HFF-Myc (cell line): ENCODE measurements around the gene TBC1D3I.

Experiments used
- DNase-seq: peaks from one replicate; pipeline ENCODE4 v3.0.0-alpha.2; 2011; ENCODE audit warnings: low read depth; ENCODE audit errors: extremely low read depth
- H3K4me3 ChIP-seq: replicated peaks from 2 replicates; pipeline ENCODE4 v1.5.1; 2011; ENCODE audit warnings: low read depth, mild to moderate bottlenecking, control low read depth, low read length
- CTCF ChIP-seq: IDR thresholded peaks from 2 replicates; pipeline ENCODE4 v1.5.1; 2012; ENCODE audit warnings: mild to moderate bottlenecking, low read depth, low read length, control low read depth; ENCODE audit errors: missing control alignments

The TBC1D3I gene

GRCh38 chr17:36205637-36206485 is 58.5 kb downstream of the TBC1D3I start:
- H3K4me3 ChIP-seq: no peak overlapping the region
- no peak for TF ChIP-seq CTCF
- no peak for DNase-seq

DNA sequence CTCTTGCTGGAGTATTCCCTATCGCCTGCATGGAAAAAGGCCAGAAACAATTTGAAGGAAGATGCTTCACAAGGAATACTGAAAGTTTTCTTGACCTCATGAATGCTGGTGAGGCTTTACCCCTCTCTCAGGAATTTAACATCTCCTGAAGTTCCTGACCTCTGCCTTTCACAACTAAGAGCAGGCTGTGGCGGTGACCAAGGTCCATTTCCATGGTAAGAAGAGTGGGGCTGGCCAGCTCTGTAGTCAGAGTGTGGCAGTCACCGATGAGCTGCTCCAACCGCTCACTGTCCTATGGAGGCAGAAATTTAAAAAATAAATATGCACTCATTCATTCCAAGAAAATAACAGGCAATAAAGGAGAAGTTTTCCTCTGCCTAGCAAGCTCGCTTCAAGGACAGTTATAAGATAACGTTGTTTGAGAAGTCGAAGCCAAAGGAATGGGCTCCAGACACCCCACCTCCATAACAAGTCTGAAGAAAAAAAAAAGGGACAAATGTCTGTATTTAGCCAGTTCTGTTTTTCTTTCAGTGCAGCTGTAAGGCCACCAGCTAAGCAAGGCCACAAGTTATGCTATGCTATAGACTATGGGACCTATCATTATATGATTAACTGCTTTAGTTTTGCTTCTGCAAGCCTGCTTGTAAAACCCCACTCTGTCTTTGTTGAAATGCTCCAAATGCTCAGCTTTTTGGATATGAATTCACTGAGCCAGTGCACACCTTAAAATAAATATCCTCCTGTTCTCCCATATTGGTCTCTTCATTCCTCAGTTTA is 59.5 kb downstream of the TBC1D3I start:
- DNase-seq: no peak
- no peak for TF ChIP-seq CTCF
- H3K4me3 ChIP-seq: no peak overlapping the region
